RWPE2 (cell line): ENCODE measurements around the gene ASB13.
A peak's percentile ranks its signal among the peaks of the same experiment; 100 is the strongest.

Experiments used
- ATAC-seq: fragments of 200-7000 bp; cut with Tn5 transposase; 3 replicates; pipeline ENCODE4 v1.9.1; 2021; ENCODE audit warnings: low read depth
- DNase-seq: peaks from one replicate; pipeline ENCODE4 v3.0.0-alpha.2; 2020; ENCODE audit warnings: low spot score
- H3K27ac ChIP-seq: fragments of 450-650 bp; 2 replicates; pipeline ENCODE4 v1.5.1; 2017; ENCODE audit warnings: mild to moderate bottlenecking; ENCODE audit not compliant: poor library complexity, severe bottlenecking
- H3K27me3 ChIP-seq: fragments of 250-450 bp; sonication (Bioruptor Pico); 2 replicates; pipeline ENCODE4 v1.5.1; 2021; ENCODE audit warnings: mild to moderate bottlenecking, moderate library complexity; ENCODE audit not compliant: insufficient read depth, poor library complexity, severe bottlenecking
- H3K36me3 ChIP-seq: fragments of 250-450 bp; sonication (Bioruptor Pico); 2 replicates; pipeline ENCODE4 v1.5.1; 2020; ENCODE audit warnings: low read depth, mild to moderate bottlenecking, moderate library complexity
- H3K4me1 ChIP-seq: fragments of 250-450 bp; sonication (Bioruptor Pico); 2 replicates; pipeline ENCODE4 v1.5.1; 2021; ENCODE audit warnings: mild to moderate bottlenecking, moderate library complexity; ENCODE audit not compliant: insufficient read depth, poor library complexity, severe bottlenecking
- H3K4me3 ChIP-seq: fragments of 250-450 bp; sonication (Bioruptor Pico); 2 replicates; pipeline ENCODE4 v1.5.1; 2021; ENCODE audit warnings: mild to moderate bottlenecking, moderate library complexity; ENCODE audit not compliant: severe bottlenecking
- H3K9me3 ChIP-seq: fragments of 250-450 bp; sonication (Bioruptor Pico); 2 replicates; pipeline ENCODE4 v1.5.1; 2021; ENCODE audit warnings: mild to moderate bottlenecking, moderate library complexity; ENCODE audit not compliant: severe bottlenecking
- TF ChIP-seq, protein P1 (sequence below): fragments of 450-650 bp; IDR thresholded peaks from one replicate; pipeline ENCODE4 v1.5.1; 2017; ENCODE audit warnings: mild to moderate bottlenecking, moderate library complexity; ENCODE audit not compliant: poor library complexity, severe bottlenecking

ASB13 gene

GRCh38 chr10:5639066-5639465 is 27.3 kb downstream of the ASB13 start:
- Histone ChIP-seq H3K9me3 (no peaks in the 10 kb centered on the region), H3K4me3 (no peak overlapping the region), H3K27me3 (no peaks in the 10 kb centered on the region), H3K4me1 (no peaks in the 10 kb centered on the region), H3K36me3 (peaks cover 16% of the 10 kb centered on the region; the same call in 1 of the 2 replicates), H3K27ac (no peak overlapping the region)
- ATAC-seq (no peak), DNase-seq (no peak)
- TF ChIP-seq, protein P1, sequence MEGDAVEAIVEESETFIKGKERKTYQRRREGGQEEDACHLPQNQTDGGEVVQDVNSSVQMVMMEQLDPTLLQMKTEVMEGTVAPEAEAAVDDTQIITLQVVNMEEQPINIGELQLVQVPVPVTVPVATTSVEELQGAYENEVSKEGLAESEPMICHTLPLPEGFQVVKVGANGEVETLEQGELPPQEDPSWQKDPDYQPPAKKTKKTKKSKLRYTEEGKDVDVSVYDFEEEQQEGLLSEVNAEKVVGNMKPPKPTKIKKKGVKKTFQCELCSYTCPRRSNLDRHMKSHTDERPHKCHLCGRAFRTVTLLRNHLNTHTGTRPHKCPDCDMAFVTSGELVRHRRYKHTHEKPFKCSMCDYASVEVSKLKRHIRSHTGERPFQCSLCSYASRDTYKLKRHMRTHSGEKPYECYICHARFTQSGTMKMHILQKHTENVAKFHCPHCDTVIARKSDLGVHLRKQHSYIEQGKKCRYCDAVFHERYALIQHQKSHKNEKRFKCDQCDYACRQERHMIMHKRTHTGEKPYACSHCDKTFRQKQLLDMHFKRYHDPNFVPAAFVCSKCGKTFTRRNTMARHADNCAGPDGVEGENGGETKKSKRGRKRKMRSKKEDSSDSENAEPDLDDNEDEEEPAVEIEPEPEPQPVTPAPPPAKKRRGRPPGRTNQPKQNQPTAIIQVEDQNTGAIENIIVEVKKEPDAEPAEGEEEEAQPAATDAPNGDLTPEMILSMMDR, result no peak

DNA sequence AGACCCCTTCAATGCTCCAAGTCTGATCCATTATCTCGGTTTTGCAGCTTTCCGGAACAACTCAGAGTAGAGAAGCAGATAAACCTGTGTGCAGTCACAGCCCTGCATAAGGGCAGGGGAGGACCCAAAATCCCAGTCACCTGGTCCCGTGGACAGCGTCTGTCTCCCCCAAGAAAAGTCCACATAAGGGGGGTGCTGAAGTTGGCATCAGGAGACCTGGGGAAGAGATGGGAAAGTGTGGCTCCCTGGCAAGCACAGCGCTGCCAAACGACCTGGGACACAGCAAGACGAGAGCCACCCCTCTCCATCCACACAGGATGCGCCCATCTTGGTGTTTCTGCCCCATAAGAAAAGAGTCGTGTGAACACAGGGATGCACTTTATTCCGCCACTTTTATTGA is 27.9 kb downstream of the ASB13 start:
- H3K27ac ChIP-seq, result no peak overlapping the region
- H3K27me3 ChIP-seq, result no peaks in the 10 kb centered on the region
- H3K9me3 ChIP-seq, result no peaks in the 10 kb centered on the region
- peaks cover 16% of the 10 kb centered on the region; the same call in 1 of the 2 replicates for H3K36me3 ChIP-seq
- DNase-seq, result no peak
- ATAC-seq, result no peak
- TF ChIP-seq, protein P1, result no peak
- no peak overlapping the region for H3K4me3 ChIP-seq
- no peaks in the 10 kb centered on the region for H3K4me1 ChIP-seq

GRCh38 chr10:5634918-5635317 is 31.5 kb downstream of the ASB13 start:
- ATAC-seq (no peak), DNase-seq (no peak)
- H3K9me3 ChIP-seq, result no peaks in the 10 kb centered on the region
- peaks cover under 1% of the 10 kb centered on the region; the same call in 1 of the 2 replicates for H3K36me3 ChIP-seq
- TF ChIP-seq, protein P1, result no peak
- no peak overlapping the region for H3K27ac ChIP-seq
- no peak overlapping the region for H3K4me3 ChIP-seq
- no peaks in the 10 kb centered on the region for H3K4me1 ChIP-seq
- H3K27me3 ChIP-seq, result no peaks in the 10 kb centered on the region

DNA sequence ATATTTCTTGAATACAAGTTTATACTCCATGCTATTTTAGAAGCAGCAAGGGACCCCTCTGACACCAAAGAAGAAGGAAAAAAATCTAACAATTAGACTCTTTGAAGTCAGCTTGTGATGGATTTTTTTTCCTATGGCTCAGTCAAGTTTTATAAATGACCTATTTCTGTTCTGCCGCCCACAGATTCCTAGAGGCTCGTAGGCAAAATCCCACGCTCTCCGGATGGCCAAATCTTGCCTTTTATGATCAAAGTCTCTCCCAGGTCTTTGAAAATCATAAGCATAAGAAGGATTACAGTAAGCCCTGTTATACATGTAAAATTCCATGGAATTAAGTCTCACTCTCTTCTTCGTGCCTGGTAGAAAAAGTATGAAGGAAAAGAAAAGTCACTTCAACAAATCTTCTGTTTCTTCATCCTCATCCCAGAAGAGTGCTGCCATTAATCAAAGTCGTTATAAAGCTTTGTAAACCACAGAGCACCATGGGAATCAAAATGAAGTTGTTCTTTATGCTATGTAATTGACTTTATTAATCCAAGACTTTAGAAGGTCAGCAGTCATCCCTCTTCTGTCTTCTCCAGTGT is 33.1 kb downstream of the ASB13 start:
- H3K4me1 ChIP-seq, result no peaks in the 10 kb centered on the region
- TF ChIP-seq, protein P1, result no peak
- ATAC-seq (no peak), DNase-seq (no peak)
- H3K4me3 ChIP-seq, result no peak overlapping the region
- no peaks in the 10 kb centered on the region for H3K9me3 ChIP-seq
- H3K27ac ChIP-seq, result no peak overlapping the region
- H3K36me3 ChIP-seq, result no peaks in the 10 kb centered on the region
- H3K27me3 ChIP-seq, result no peaks in the 10 kb centered on the region

- DNase-seq, result no peak
- H3K9me3 ChIP-seq, result no peaks in the 10 kb centered on the region
- TF ChIP-seq, protein P1, result no peak
Measured at GRCh38 chr10:5632446-5632845, 33.9 kb downstream of the ASB13 start.

More at GRCh38 chr10:5632446-5632845, 33.9 kb downstream of the ASB13 start:
- Histone ChIP-seq H3K36me3 (no peaks in the 10 kb centered on the region), H3K4me1 (no peaks in the 10 kb centered on the region), H3K4me3 (no peak overlapping the region), H3K27me3 (no peaks in the 10 kb centered on the region), H3K27ac (no peak overlapping the region)
- peak; percentile 44; the same call in 2 of the 3 replicates for ATAC-seq
